ENCODE results near the gene STAMBPL1.
"Not testable (repeated sequence)": the region's sequence is repeated elsewhere in the genome, so short reads cannot be mapped to it uniquely, and the experiment has no call there.

Gene STAMBPL1

DNA sequence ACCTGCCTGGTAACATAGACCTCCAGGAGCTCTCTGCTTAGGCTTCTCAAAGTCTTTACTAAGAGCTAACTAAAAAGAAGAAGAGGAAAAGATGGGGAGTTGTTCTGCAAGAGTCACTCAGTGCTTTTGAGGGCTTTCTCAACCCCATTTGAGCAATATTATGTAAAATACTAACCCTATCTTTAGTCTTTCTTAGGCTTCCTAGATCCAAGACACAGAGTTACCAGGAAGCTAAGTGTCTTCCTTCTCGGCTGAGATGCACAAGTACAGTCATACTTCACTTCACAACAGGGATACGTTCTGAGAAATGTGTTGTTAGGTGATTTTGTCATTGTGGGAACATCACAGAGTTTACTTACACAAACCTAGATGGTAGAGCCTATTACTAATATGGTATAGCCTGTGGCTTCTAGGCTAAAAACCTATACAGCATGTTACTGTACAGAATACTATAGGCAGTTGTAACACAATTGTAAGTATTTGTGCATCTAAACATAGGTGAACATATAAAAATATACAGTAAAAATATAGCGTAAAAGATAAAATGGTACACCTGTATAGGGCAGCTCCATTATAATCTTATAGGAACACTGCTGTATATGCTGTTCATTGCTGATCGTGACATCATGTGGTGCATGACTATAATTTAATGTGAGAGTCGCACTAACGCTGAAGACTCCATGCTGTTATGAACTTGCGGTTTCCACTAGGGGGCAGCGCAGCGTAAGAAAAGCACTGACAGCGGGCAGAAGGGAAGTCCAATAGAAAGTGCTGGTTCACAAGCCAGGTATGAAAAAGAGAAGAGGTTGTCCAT, 44.7 kb upstream of the STAMBPL1 start:
- DNase-seq (ENCODE audit: low read depth), result no peak
- TF ChIP-seq, protein P1, sequence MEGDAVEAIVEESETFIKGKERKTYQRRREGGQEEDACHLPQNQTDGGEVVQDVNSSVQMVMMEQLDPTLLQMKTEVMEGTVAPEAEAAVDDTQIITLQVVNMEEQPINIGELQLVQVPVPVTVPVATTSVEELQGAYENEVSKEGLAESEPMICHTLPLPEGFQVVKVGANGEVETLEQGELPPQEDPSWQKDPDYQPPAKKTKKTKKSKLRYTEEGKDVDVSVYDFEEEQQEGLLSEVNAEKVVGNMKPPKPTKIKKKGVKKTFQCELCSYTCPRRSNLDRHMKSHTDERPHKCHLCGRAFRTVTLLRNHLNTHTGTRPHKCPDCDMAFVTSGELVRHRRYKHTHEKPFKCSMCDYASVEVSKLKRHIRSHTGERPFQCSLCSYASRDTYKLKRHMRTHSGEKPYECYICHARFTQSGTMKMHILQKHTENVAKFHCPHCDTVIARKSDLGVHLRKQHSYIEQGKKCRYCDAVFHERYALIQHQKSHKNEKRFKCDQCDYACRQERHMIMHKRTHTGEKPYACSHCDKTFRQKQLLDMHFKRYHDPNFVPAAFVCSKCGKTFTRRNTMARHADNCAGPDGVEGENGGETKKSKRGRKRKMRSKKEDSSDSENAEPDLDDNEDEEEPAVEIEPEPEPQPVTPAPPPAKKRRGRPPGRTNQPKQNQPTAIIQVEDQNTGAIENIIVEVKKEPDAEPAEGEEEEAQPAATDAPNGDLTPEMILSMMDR (IDR thresholded peaks at IDR 0.05; ENCODE audit: control insufficient read depth, extremely low read depth, insufficient read depth), result peak; percentile 86
- no peak overlapping the region for H3K4me3 ChIP-seq (ENCODE audit: low read depth, low read length)

DNA sequence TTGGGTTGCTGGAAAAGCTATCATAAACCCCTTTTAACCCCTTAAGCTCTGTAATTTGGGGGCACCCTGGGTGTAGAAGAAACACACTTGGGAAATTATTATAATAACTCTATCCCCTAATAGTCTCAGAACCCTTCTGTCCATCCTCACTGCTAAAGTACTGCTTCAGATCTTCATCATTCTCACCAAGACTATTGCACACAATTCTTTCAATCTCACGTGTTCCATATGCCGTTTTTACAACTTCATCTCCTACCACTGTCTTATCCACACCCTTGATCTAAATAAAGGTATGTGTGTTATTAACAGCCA, 44.2 kb upstream of the STAMBPL1 start:
- TF ChIP-seq, protein P1 (IDR thresholded peaks at IDR 0.05; ENCODE audit: control insufficient read depth, extremely low read depth, insufficient read depth), result no peak
- no peak for DNase-seq (ENCODE audit: low read depth)
- no peak overlapping the region for H3K4me3 ChIP-seq (ENCODE audit: low read depth, low read length)

DNA sequence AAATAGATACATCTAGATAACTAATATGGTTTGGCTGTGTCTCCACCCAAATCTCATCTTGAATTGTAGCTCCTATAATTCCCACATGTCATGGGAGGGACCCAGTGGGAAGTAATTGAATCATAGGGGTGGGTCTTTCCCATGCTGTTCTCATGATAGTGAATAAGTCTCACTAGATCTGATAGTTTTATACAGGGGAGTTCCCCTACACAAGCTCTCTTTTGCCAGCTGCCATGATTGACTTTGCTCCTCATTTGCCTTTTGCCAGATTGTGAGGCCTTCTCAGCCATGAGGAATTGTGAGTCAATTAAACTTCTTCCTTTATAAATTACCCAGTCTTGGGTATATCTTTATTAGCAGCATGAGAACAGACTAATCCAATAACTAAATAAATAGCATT, 42.4 kb upstream of the STAMBPL1 start:
- DNase-seq (ENCODE audit: low read depth); H3K4me3 ChIP-seq (ENCODE audit: low read depth, low read length): not testable (repeated sequence)

DNA sequence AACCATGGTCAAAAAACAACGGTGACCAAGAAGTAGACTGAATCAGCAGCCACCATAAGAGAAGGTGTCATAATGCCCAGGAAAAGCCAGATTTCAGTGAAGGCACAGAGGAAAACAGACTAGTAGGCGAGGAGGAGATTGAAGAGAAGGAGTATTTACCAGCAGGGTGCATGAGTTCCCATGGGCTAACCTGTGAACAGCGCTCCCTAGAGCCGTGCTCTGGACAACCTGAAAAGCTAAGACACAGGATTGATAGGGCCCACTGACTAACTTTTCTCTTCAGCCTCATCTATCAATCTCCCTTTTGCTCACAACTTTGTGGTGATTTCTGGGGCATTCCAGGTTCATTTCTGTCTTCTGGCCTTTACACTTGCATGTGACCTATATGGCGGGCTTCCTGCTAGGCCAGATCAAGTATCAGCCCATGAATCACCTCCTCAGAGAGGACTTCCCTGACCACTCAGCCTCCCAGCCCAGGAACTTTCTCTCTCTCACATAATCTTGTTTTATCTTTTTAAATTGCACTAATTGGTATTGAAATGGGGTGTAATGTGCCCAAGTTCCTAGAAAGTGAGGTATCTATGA, 41.2 kb upstream of the STAMBPL1 start:
- no peak overlapping the region for H3K4me3 ChIP-seq (ENCODE audit: low read depth, low read length)
- DNase-seq (ENCODE audit: low read depth), result no peak
- TF ChIP-seq, protein P1 (IDR thresholded peaks at IDR 0.05; ENCODE audit: control insufficient read depth, extremely low read depth, insufficient read depth), result no peak

DNA sequence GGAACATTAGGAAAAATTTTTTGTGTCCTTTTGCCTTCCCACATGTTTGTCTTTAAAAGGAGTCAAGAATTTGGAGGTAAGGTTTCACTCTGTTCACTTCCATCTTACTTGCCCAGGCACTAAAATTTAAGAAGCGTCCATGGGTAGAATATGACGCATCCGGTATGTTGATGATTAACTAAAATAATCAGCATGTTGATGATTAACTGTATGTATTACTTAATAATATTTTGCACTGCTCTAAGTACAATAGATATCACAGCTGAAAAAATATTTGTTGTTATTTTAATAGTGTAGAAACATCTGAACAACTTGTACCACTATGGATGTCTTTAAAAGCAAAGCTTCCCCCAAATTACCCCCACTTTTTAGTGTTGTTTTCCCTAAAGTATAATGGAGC, 39.9 kb upstream of the STAMBPL1 start:
- no peak overlapping the region for H3K4me3 ChIP-seq (ENCODE audit: low read depth, low read length)
- DNase-seq (ENCODE audit: low read depth), result no peak
- TF ChIP-seq, protein P1 (IDR thresholded peaks at IDR 0.05; ENCODE audit: control insufficient read depth, extremely low read depth, insufficient read depth), result no peak

DNA sequence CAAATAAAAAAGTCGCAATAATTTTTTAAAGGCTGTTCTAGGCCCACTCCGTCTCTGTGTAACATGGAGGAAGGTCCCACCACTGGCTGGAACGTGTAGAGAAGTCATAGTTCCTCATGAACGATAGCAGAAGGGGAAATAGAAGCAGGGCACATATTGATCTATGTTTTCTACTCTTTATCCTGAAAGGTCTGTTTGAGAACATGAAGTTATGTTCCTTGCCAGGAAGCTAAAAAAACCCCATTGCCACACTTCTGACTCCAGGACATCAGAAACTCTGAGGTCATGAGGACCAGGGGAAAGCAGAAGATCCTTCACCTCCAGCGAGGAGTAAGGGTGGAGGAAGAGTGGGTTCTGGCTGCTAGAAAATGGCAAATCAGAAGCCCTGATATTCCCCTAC, 39.2 kb upstream of the STAMBPL1 start:
- DNase-seq (ENCODE audit: low read depth), result no peak
- TF ChIP-seq, protein P1 (IDR thresholded peaks at IDR 0.05; ENCODE audit: control insufficient read depth, extremely low read depth, insufficient read depth), result no peak
- no peak overlapping the region for H3K4me3 ChIP-seq (ENCODE audit: low read depth, low read length)

DNA sequence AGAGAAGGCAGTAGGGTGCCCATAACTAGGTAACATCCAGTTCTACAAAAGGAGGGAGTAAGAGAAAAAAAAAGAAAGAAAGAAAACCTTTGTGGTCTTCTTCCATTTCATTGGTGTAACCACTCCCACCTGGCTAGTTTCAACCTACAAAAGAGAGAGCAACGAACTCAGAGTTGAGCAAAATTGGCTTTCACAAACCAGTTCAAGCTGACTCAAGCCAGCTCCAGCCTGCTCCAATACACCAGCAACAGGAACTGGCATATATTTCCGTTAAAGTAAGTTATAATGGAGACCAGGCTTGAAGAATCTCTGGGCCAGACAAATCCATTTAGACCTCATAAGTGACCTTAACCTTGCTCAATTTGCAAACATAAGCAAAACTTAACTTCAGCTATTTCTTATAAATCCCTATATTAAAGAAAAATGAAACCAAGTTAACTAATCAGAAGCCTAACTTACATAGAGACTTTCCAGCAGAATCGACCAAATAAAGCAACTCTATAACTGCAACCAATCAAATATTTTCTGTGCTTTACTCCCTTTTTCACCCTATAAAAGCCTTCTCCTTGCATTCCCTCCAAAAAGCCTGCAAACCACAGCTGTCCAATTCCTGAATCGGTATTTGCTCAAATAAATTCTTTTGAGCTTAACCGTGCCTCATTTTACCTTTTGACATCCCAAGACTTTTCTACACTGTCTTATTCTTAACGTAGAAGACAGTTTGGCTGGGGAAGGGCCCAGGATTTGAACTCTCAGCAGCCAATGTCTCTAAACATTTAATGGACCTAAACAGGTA, 38.5 kb upstream of the STAMBPL1 start:
- H3K4me3 ChIP-seq (ENCODE audit: low read depth, low read length), result no peak overlapping the region
- DNase-seq (ENCODE audit: low read depth), result no peak
- TF ChIP-seq, protein P1 (IDR thresholded peaks at IDR 0.05; ENCODE audit: control insufficient read depth, extremely low read depth, insufficient read depth), result no peak
